DND-41 (cell line): ENCODE data around the gene RIN3.

Experiments
- ATAC-seq: fragments of 200-7000 bp; cut with Tn5 transposase; 3 replicates; pipeline ENCODE4 v1.9.1; 2021; ENCODE audit warnings: low read depth; ENCODE audit not compliant: insufficient read depth
- DNase-seq: peaks from one replicate; pipeline ENCODE4 v3.0.0-alpha.2; 2020
- H2AFZ ChIP-seq: 2 replicates; pipeline ENCODE4 v1.6.0; 2012; ENCODE audit warnings: low read depth, low read length
- H3K27ac ChIP-seq: 2 replicates; pipeline ENCODE4 v1.5.1; 2012; ENCODE audit warnings: low read length, inconsistent platforms
- H3K27me3 ChIP-seq: fragments of 200-600 bp; sonication (generic); 2 replicates; pipeline ENCODE4 v1.6.0; 2012; ENCODE audit warnings: low read length, mild to moderate bottlenecking, inconsistent platforms; ENCODE audit not compliant: insufficient read depth, poor library complexity
- H3K36me3 ChIP-seq: 2 replicates; pipeline ENCODE4 v1.5.1; 2012; ENCODE audit warnings: low read length, inconsistent platforms; ENCODE audit not compliant: insufficient read depth
- H3K4me1 ChIP-seq: 2 replicates; pipeline ENCODE4 v1.5.1; 2012; ENCODE audit warnings: mild to moderate bottlenecking, low read length; ENCODE audit not compliant: insufficient read depth
- H3K4me2 ChIP-seq: 2 replicates; pipeline ENCODE4 v1.6.0; 2012; ENCODE audit warnings: mild to moderate bottlenecking, moderate library complexity, low read length, inconsistent platforms; ENCODE audit not compliant: insufficient read depth
- H3K4me3 ChIP-seq, 2 experiments: fragments of 200-600 bp in 1 of 2; shearing (Covaris generic) in 1 of 2; 2 replicates each; pipeline ENCODE4 v1.5.1; 2012 to 2016; ENCODE audit warnings: inconsistent platforms in 2 of 2, low read length in 2 of 2, mild to moderate bottlenecking in 2 of 2, low read depth in 1 of 2, moderate library complexity in 1 of 2
- H3K79me2 ChIP-seq: 2 replicates; pipeline ENCODE4 v1.6.0; 2012; ENCODE audit warnings: low read length, inconsistent platforms; ENCODE audit not compliant: insufficient read depth
- H3K9ac ChIP-seq: 2 replicates; pipeline ENCODE4 v1.6.0; 2012; ENCODE audit warnings: low read depth, mild to moderate bottlenecking, inconsistent platforms, low read length, moderate library complexity
- H3K9me3 ChIP-seq: 2 replicates; pipeline ENCODE4 v1.5.1; 2012; ENCODE audit warnings: low read length, moderate library complexity, mild to moderate bottlenecking, inconsistent platforms; ENCODE audit not compliant: insufficient read depth, severe bottlenecking
- H4K20me1 ChIP-seq: 2 replicates; pipeline ENCODE4 v1.6.0; 2012; ENCODE audit warnings: low read length; ENCODE audit not compliant: insufficient read depth
- CTCF ChIP-seq: IDR thresholded peaks from 2 replicates; pipeline ENCODE4 v1.5.1; 2012; ENCODE audit warnings: borderline replicate concordance, low read length, moderate library complexity, mild to moderate bottlenecking; ENCODE audit not compliant: poor library complexity, severe bottlenecking; ENCODE audit errors: extremely low read depth
- EZH2 ChIP-seq: IDR thresholded peaks from 3 replicates; pipeline ENCODE4 v1.6.1; 2012; ENCODE audit warnings: borderline replicate concordance, low read depth, mild to moderate bottlenecking, moderate library complexity, low read length, inconsistent platforms; ENCODE audit not compliant: severe bottlenecking

The RIN3 gene

GRCh38 chr14:92584816-92585215 lies 71.2 kb downstream of the RIN3 start:
- TF ChIP-seq EZH2 (no peak), CTCF (no peak)
- ATAC-seq (no peak), DNase-seq (no peak)
- no peak overlapping the region for H3K27ac ChIP-seq
- H4K20me1 ChIP-seq: no peaks in the 10 kb centered on the region
- no peaks in the 10 kb centered on the region for H3K36me3 ChIP-seq
- no peaks in the 10 kb centered on the region for H3K79me2 ChIP-seq
- H3K9ac ChIP-seq: no peak overlapping the region
- H3K27me3 ChIP-seq: no peaks in the 10 kb centered on the region
- no peak overlapping the region for H2AFZ ChIP-seq
- peaks cover 5% of the 10 kb centered on the region; the same call in 1 of the 2 replicates for H3K4me1 ChIP-seq
- H3K4me2 ChIP-seq: no peak overlapping the region
- no peaks in the 10 kb centered on the region for H3K9me3 ChIP-seq
- H3K4me3 ChIP-seq: no peak overlapping the region

- Histone ChIP-seq H2AFZ (no peak overlapping the region), H3K36me3 (no peaks in the 10 kb centered on the region), H3K79me2 (no peaks in the 10 kb centered on the region), H3K9me3 (no peaks in the 10 kb centered on the region), H3K4me3 (no peak overlapping the region), H3K27ac (no peak overlapping the region), H3K9ac (no peak overlapping the region), H3K4me1 (peaks cover 5% of the 10 kb centered on the region; the same call in 1 of the 2 replicates), H3K27me3 (no peaks in the 10 kb centered on the region), H4K20me1 (no peaks in the 10 kb centered on the region), H3K4me2 (no peak overlapping the region)
- no peak for TF ChIP-seq EZH2
- no peak for TF ChIP-seq CTCF
- peak; percentile 10 for DNase-seq
- peak; percentile 82 for ATAC-seq
These were observed 72.7 kb downstream of the RIN3 start for GRCh38 chr14:92585981-92586937.

GRCh38 chr14:92586963-92587699 lies 73.5 kb downstream of the RIN3 start:
- H3K9me3 ChIP-seq: no peaks in the 10 kb centered on the region
- H3K36me3 ChIP-seq: no peaks in the 10 kb centered on the region
- no peak overlapping the region for H3K27ac ChIP-seq
- DNase-seq (no peak), ATAC-seq (no peak)
- no peak overlapping the region for H3K4me2 ChIP-seq
- H3K27me3 ChIP-seq: no peaks in the 10 kb centered on the region
- H3K9ac ChIP-seq: no peak overlapping the region
- no peaks in the 10 kb centered on the region for H4K20me1 ChIP-seq
- H3K79me2 ChIP-seq: no peaks in the 10 kb centered on the region
- H3K4me3 ChIP-seq: no peak overlapping the region
- no peak for TF ChIP-seq EZH2
- no peak for TF ChIP-seq CTCF
- H3K4me1 ChIP-seq: peaks cover 5% of the 10 kb centered on the region; the same call in 1 of the 2 replicates
- H2AFZ ChIP-seq: no peak overlapping the region
